Right ventricle myocardium superior (tissue), 1 donor: Measurements from ENCODE around the gene C1QTNF6. TPM values are rescaled to one million over a fixed set of nuclear protein-coding genes. Genes with fewer than 3 reads are reported as not detected.

ENCODE experiments used
- ATAC-seq: fragments of 200-7000 bp; cut with Tn5 transposase; one replicate; pipeline ENCODE4 v1.9.1; 2020; ENCODE audit warnings: mild to moderate bottlenecking; ENCODE audit not compliant: poor library complexity
- DNase-seq: peaks from one replicate; pipeline ENCODE4 v3.0.0-alpha.2; 2020
- intact Hi-C: fragments of 100-400 bp; cut with DNase I; formaldehyde crosslinking; loops from one replicate; pipeline ENCODE4 v1.11.2; 2022
- total RNA-seq: library from RNA; stranded (reverse); fragmentation: NEBNext Ultra II Directional; extraction: Animal tissue kit (Norgen Biotek cat#: 25700); gene quantifications from one replicate; pipeline ENCODE4 v1.2.1, GENCODE V29; 2021
- donor health status: DM: no; HTN: yes; CAD: no; lungs with severe emphysema.

C1QTNF6 gene
- total RNA-seq, 1 donor from 2014 or later = 1.5 TPM

DNA sequence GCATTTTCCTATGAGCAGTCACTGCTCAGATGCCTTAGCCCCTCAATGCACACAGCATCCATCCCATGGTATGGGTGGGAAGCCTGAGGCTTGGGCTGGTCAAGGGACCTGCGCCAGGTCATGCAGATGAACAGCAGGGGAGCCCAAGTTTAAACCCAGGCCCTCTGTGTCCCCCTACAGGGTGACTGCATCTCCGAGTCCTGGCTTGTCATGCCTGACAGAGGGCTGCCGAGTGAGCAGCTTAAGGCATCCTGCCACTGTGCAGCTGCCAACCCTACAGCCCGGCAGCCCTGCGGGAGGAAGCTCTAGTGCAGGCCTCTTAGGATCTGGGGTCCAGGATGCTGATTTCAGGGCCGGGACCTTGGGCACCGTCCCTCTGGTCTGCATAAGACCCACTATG, 48.3 kb downstream of the C1QTNF6 start:
- DNase-seq = no peak
- intact Hi-C loops = no loop called here

GRCh38 chr22:37138849-37139561, 49.0 kb downstream of the C1QTNF6 start:
- intact Hi-C loops = no loop called here
- no peak for DNase-seq
- ATAC-seq = no peak

More for the DNA sequence above, 48.3 kb downstream of the C1QTNF6 start:
- ATAC-seq = no peak

- intact Hi-C loops = no loop called here
- DNase-seq = no peak
- no peak for ATAC-seq
Measured at GRCh38 chr22:37137903-37138665, 50.0 kb downstream of the C1QTNF6 start.

GRCh38 chr22:37137131-37137530, 50.9 kb downstream of the C1QTNF6 start:
- intact Hi-C loops = no loop called here
- DNase-seq = no peak
- ATAC-seq = no peak

DNA sequence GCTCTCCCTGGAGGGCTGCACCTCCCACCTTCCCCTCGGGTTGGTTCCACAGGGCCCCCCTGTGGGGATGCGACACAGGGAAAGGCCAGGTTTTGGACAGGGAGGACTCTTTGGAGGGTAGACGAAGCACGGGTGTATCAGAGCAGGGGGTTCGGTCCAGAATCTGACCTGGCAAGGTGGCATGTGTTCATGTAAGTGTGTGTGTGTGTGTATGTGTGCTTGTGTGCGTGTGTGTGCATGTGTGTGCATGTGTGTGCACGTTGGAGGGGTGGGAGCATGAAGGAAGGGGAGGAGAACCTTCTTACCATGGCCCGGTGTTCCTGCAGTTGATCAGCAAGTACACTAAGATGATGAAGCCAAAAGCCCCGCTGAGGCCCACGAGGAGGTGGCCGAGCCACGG, 53.0 kb downstream of the C1QTNF6 start:
- ATAC-seq = no peak
- intact Hi-C loops = no loop called here
- DNase-seq = no peak

GRCh38 chr22:37133304-37134018, 54.6 kb downstream of the C1QTNF6 start:
- intact Hi-C loops = no loop called here
- ATAC-seq (no peak), DNase-seq (no peak)

GRCh38 chr22:37132773-37133172, 55.3 kb downstream of the C1QTNF6 start:
- intact Hi-C loops = no loop called here
- DNase-seq (no peak), ATAC-seq (no peak)

Other genes starting within 250 kb of the C1QTNF6 start
- 63.5 TPM for gene TST, start 168.8 kb downstream of the C1QTNF6 start, total RNA-seq
- gene MPST, start 168.5 kb downstream of the C1QTNF6 start, total RNA-seq = 60.3 TPM
- 8.9 TPM for gene KCTD17, start 136.5 kb downstream of the C1QTNF6 start, total RNA-seq
- gene TMPRSS6, start 78.5 kb downstream of the C1QTNF6 start, total RNA-seq = not detected
- 0.75 TPM for gene IL2RB, start 38.3 kb downstream of the C1QTNF6 start, total RNA-seq
- gene SSTR3, start 24.2 kb upstream of the C1QTNF6 start, total RNA-seq = not detected
- 4.1 TPM for gene RAC2, start 56.0 kb upstream of the C1QTNF6 start, total RNA-seq
- 7.0 TPM for gene CYTH4, start 94.3 kb upstream of the C1QTNF6 start, total RNA-seq
- 0.19 TPM for gene ELFN2, start 239.2 kb upstream of the C1QTNF6 start, total RNA-seq